GF-D8 (cell line): ENCODE measurements around the gene MIGA2.

Source experiments
- DNase-seq: peaks from one replicate; lab custom pipeline; 2025; lab: John Stamatoyannopoulos, UW

The MIGA2 gene

GRCh38 chr9:129072171-129072570 lies 35.7 kb downstream of the MIGA2 start:
- DNase-seq = no peak

GRCh38 chr9:129073404-129073803 lies 37.0 kb downstream of the MIGA2 start:
- no peak for DNase-seq

- no peak for DNase-seq
These were observed 37.7 kb downstream of the MIGA2 start for GRCh38 chr9:129074106-129074505.

GRCh38 chr9:129075996-129076639 lies 39.7 kb downstream of the MIGA2 start:
- no peak for DNase-seq

- DNase-seq = no peak
These were observed 40.2 kb downstream of the MIGA2 start for GRCh38 chr9:129076640-129077037.

GRCh38 chr9:129077236-129077635 lies 40.8 kb downstream of the MIGA2 start:
- no peak for DNase-seq

GRCh38 chr9:129078691-129079503 lies 42.5 kb downstream of the MIGA2 start:
- no peak for DNase-seq

- no peak for DNase-seq
These were observed 43.4 kb downstream of the MIGA2 start for GRCh38 chr9:129079829-129080228.

GRCh38 chr9:129080298-129080600 lies 43.8 kb downstream of the MIGA2 start:
- no peak for DNase-seq

- DNase-seq = peak; percentile 94
These were observed 44.4 kb downstream of the MIGA2 start, which contains the start of gene DOLPP1 for GRCh38 chr9:129080601-129081387. Gene DOLPP1, plus strand, starts transcription at chr9:129081111. Its CDS starts 21 bp downstream, at chr9:129081132.

GRCh38 chr9:129081388-129081904 lies 45.0 kb downstream of the MIGA2 start:
- DNase-seq = peak; percentile 26

- no peak for DNase-seq
These were observed 47.7 kb downstream of the MIGA2 start for GRCh38 chr9:129084087-129084486.

- no peak for DNase-seq
These were observed 52.8 kb downstream of the MIGA2 start for GRCh38 chr9:129089246-129089645.

GRCh38 chr9:129093602-129094386 lies 57.4 kb downstream of the MIGA2 start:
- no peak for DNase-seq

- DNase-seq = no peak
These were observed 58.2 kb downstream of the MIGA2 start for GRCh38 chr9:129094387-129095169.

- DNase-seq = no peak
These were observed 58.8 kb downstream of the MIGA2 start for GRCh38 chr9:129095170-129095667.

GRCh38 chr9:129095908-129096307 lies 59.5 kb downstream of the MIGA2 start:
- DNase-seq = no peak

GRCh38 chr9:129097671-129098306 lies 61.4 kb downstream of the MIGA2 start:
- DNase-seq = no peak

GRCh38 chr9:129098328-129098727 lies 61.9 kb downstream of the MIGA2 start:
- DNase-seq = no peak
